ENCODE data around the gene SLC38A4. TPM values are rescaled to one million over a fixed set of nuclear protein-coding genes. Genes with fewer than 3 reads are reported as not detected.

SLC38A4 gene
- total RNA-seq, 4 donors from 2014 or later = 0.17 TPM; not detected in 2

DNA sequence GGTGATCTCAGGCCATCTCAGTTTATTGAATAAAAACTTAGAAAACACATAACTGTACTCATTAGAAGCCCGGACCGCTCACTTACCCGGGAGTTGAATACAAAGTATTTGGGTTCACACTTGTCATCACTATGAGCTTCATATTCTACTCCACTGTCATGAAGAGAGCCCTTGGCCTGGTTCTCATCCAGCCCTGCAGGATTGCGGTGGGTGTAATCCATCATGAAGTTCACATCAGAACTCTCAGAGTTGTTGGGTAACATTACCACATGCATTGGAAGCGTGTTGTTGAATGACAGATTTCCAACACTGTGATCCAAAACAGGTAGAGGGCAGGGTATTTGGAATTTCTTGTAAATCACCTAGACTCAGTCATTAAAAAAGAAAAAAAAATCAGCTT lies 47.4 kb downstream of the SLC38A4 start:
- no peaks in the 10 kb centered on the region for H3K4me1 ChIP-seq
- intact Hi-C loops (cut with DNase I) = no loop called here
- no peak overlapping the region for H3K4me3 ChIP-seq
- H3K36me3 ChIP-seq = no peaks in the 10 kb centered on the region
- no peaks in the 10 kb centered on the region for H3K27me3 ChIP-seq
- no peak for DNase-seq (ENCODE audit: extremely low spot score)
- 90% methylated on average over 5 of the region's 5 CpGs for WGBS
- no peak overlapping the region for H3K27ac ChIP-seq (replicated peaks in 1 of 4)
- TF ChIP-seq POLR2A (IDR thresholded peaks at IDR 0.05; ENCODE audit: low read depth) (no peak), POLR2AphosphoS5 (IDR thresholded peaks at IDR 0.05) (no peak), EP300 (IDR thresholded peaks at IDR 0.05) (no peak), CTCF (IDR thresholded peaks at IDR 0.05) (no peak)
- no peaks in the 10 kb centered on the region for H3K9me3 ChIP-seq

- Histone ChIP-seq H3K4me3 (no peak overlapping the region), H3K27ac (replicated peaks in 1 of 4) (no peak overlapping the region), H3K27me3 (no peaks in the 10 kb centered on the region), H3K4me1 (no peaks in the 10 kb centered on the region), H3K9me3 (no peaks in the 10 kb centered on the region), H3K36me3 (no peaks in the 10 kb centered on the region)
- DNase-seq (ENCODE audit: extremely low spot score) = no peak
- no peak for TF ChIP-seq POLR2AphosphoS5 (IDR thresholded peaks at IDR 0.05)
- WGBS = 90% methylated on average over 4 of the region's 4 CpGs
- intact Hi-C loops (cut with DNase I) = no loop called here
These were observed 48.2 kb downstream of the SLC38A4 start for GRCh38 chr12:46777587-46777986.

DNA sequence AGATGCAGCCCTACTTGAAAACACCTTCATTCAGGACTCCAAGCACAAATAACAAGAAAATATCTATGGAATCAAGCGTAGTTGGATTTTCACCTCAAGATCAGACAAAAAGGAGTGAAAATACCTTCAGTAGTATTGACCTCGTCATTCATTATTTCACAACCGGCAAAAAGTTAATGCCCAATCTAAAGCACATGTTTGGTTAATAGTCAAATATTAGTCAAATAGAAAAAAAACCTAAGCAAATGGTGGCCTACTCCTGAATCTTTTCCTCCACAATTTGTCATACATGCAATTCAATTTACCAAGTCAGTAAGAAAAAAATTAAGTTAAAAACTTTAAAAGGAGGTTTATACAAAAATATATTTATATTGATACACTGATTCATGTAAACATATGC lies 50.0 kb downstream of the SLC38A4 start:
- no peak overlapping the region for H3K27ac ChIP-seq (replicated peaks in 1 of 4)
- 94% methylated on average over 3 of the region's 3 CpGs for WGBS
- no peaks in the 10 kb centered on the region for H3K36me3 ChIP-seq
- no peaks in the 10 kb centered on the region for H3K27me3 ChIP-seq
- DNase-seq (ENCODE audit: extremely low spot score) = no peak
- peaks cover 0 to 7% (median 3%) of the 10 kb centered on the region in 4 donors for H3K4me1 ChIP-seq
- H3K9me3 ChIP-seq = no peaks in the 10 kb centered on the region
- TF ChIP-seq EP300 (IDR thresholded peaks at IDR 0.05) (no peak), CTCF (IDR thresholded peaks at IDR 0.05) (no peak), POLR2A (IDR thresholded peaks at IDR 0.05; ENCODE audit: low read depth) (no peak), POLR2AphosphoS5 (IDR thresholded peaks at IDR 0.05) (no peak)
- intact Hi-C loops (cut with DNase I) = no loop called here
- H3K4me3 ChIP-seq = no peak overlapping the region

GRCh38 chr12:46774322-46774633 lies 51.5 kb downstream of the SLC38A4 start:
- Histone ChIP-seq H3K27me3 (no peaks in the 10 kb centered on the region), H3K4me3 (no peak overlapping the region), H3K4me1 (peaks cover 0 to 15% (median 7%) of the 10 kb centered on the region in 4 donors), H3K27ac (replicated peaks in 1 of 4) (no peak overlapping the region), H3K36me3 (no peaks in the 10 kb centered on the region), H3K9me3 (no peaks in the 10 kb centered on the region)
- TF ChIP-seq CTCF (IDR thresholded peaks at IDR 0.05) = no peak
- no peak for TF ChIP-seq POLR2A (IDR thresholded peaks at IDR 0.05; ENCODE audit: low read depth)
- no peak for TF ChIP-seq EP300 (IDR thresholded peaks at IDR 0.05)
- no peak for TF ChIP-seq POLR2AphosphoS5 (IDR thresholded peaks at IDR 0.05)
- no peak for DNase-seq (ENCODE audit: extremely low spot score)
- intact Hi-C loops (cut with DNase I) = no loop called here

DNA sequence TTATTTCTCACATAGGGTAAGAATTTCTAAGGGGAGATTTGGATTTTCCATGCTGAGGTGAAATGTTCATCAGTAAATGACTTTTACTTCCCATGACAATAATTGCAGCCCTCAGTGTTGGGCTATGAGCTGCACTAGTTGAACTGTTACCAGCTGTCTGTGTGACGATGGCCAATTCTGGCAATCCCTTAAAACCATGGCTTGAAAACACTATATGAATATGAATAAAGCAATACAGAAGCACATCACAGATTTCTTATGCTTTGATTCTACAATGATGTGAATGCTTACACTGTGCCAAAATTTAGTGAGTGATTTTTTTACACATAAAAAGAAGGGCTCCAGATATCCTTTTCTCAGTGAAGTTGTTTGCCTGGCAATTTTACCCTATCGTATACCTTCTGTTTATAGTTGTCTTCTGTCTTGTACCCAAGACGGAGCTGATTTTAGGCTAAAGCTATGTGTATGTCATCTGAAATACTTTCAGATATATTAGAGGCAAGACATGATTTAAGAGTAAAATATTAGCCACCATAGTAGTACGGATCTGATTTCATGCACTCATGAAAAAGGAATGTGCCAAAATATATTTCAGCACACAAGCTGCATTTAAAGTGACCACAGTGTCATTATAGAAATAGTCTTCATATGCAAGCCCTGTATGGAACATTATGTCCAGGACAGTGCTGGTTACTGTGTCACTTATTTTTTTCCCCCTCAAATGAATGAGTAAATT lies 52.0 kb downstream of the SLC38A4 start:
- no peak for DNase-seq (ENCODE audit: extremely low spot score)
- intact Hi-C loops (cut with DNase I) = no loop called here
- no peak overlapping the region for H3K4me3 ChIP-seq
- H3K36me3 ChIP-seq = no peaks in the 10 kb centered on the region
- TF ChIP-seq POLR2AphosphoS5 (IDR thresholded peaks at IDR 0.05) (no peak), EP300 (IDR thresholded peaks at IDR 0.05) (no peak), POLR2A (IDR thresholded peaks at IDR 0.05; ENCODE audit: low read depth) (no peak), CTCF (IDR thresholded peaks at IDR 0.05) (no peak)
- H3K27me3 ChIP-seq = no peaks in the 10 kb centered on the region
- H3K9me3 ChIP-seq = no peaks in the 10 kb centered on the region
- no peak overlapping the region for H3K27ac ChIP-seq (replicated peaks in 1 of 4)
- peaks cover 0 to 15% (median 7%) of the 10 kb centered on the region in 4 donors for H3K4me1 ChIP-seq
- 46% methylated on average over 4 of the region's 4 CpGs for WGBS
